ENCODE results near the gene TBX10.
"Not testable (repeated sequence)": the region's sequence is repeated elsewhere in the genome, so short reads cannot be mapped to it uniquely, and the experiment has no call there.

TBX10 gene

DNA sequence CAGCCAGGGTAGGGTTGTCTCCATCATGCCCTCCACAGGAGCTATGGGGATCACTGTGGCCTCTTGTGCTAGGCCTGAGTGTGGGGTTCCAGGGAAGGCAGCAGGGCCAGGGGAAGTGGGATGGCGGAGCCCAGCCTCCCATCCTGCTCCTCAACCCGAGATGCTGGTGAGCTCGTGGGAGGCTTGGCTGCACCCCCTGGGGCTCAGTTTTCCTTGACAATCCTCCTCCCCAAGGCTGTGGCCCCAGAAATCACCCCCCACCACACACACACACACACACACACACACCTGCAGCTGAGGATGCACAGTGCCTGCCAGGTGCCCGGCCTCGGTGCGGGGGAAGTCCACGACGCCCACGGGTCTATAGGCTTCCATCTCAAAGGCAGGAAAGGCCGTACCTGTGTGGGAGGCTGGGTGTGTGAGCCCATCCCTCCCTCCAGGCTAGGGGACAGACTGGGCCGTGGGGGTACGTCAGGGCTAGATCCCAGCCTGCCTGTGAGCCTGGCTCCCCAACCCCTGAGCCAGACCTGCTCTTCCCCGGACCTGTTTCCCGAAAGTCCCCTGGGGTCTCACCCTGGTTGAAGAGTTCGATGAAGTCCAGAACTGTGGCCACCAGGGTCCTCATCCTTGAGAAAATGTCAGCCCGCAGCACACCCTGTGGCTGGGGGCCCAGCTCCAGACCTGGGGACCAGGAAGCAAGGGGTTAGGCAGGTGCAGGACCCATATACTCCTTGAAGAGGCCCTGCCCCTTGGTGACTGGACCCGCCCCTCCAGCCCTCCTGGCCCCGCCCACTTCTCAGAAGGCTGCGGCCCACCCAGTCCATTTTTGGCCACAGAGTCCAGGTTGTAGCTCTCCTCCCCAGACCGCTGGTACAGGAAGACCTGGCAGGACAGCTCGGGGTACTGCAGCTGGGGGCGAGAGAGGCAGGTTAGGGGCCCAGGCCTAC, 5.2 kb upstream of the TBX10 start:
- DNase-seq = no peak

DNA sequence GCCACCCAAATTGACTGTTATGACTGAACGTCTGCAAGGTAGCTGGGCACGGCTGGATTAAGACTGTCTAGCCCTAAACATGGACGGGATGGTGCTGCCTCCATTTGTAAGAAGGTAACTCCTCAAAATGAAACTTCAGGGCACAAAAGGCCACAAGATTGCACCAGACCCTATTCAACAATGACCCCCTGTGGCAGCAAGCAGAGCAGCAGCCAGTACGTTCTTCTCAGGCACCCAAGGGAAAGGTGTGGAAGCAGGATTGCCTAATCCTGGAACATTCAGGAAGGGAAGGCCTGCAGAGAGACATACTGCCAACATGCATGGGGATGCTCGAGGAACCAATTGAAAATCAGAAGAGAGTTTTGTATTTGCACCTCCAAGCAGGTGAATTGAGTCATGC, 4.5 kb upstream of the TBX10 start:
- DNase-seq = no peak

DNA sequence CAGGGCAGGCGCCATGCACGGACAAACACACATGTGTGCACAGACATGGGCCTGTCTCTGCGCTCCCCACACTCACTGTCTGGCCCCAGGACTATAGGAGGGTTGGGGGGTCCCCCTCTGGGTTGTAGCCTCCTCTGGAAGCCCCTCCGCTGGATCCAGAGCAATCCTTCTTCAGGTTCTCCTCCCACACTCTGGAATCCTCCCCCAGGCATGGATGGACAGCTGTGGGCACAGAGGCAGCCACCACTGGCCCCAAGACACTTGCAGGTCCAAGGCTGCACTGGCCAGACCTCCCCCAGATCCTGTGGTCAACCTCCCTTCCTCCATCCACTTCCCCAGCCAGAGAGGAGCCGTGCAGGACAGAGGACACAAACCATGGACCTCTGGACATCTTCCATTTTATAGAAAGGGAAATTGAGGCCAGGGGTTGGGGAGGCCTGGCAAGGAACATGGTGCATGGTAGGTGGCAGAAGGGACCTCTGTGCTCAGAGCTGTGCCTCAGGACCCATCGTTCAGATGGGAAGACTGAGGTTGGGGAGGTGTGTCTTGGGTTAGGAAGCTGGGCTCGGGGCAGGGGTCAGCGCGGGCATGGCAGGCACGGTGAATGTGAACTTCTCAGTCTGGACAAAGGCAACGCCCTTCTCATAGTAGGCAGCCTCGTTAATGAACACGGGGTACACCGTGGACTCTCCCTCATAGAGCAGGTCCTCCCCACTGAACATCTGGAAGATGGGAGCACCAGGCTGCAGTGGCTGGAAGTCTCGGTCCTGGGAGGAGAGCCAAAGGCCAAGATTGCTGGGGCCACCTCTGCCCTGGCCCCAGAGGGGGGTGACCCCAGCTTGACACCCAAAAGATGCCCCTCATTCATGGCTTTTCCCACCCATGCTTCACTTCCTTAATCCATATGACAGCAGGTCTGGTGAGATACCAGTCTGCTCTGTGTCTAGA, 2.9 kb upstream of the TBX10 start:
- DNase-seq = no peak

DNA sequence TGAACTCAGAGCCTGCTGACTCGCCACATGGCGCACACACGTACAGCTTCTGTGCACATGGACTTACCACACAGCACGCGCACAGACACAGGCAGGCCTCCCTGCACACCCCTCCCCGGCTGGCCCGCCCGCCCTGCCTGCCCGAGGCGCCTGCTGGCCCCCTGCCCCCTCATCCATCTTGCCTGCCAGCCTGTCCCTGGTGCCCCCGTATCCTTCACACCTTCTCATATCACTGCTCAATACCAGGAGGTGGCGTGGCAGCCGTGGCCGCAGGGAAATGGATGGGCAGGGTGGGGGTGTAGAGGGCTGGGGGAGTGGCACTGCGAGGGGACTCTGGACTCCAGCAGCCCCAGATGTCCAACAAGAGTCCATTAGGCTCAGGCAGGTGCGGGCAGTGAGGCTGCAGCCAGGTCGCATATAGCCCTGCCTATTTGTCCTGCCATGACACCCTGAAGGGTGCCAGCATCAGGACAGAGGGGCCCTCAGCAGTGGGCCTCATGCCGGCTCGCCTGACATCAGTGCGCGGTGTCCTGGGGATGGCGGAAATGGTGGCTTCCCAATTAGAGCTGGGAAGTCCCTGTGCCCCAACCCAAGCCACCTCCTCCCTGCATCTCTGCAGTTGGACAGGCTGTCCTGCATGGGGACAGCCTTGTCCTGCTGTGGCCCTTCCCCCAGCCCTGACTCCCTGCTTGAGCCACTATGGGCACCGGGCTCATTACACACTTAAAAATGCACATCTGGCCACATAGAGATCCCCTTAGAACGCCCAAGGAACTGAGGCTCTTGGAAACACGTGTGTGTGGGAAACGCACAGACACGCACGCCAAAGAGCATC, 2.0 kb upstream of the TBX10 start:
- no peak for DNase-seq

DNA sequence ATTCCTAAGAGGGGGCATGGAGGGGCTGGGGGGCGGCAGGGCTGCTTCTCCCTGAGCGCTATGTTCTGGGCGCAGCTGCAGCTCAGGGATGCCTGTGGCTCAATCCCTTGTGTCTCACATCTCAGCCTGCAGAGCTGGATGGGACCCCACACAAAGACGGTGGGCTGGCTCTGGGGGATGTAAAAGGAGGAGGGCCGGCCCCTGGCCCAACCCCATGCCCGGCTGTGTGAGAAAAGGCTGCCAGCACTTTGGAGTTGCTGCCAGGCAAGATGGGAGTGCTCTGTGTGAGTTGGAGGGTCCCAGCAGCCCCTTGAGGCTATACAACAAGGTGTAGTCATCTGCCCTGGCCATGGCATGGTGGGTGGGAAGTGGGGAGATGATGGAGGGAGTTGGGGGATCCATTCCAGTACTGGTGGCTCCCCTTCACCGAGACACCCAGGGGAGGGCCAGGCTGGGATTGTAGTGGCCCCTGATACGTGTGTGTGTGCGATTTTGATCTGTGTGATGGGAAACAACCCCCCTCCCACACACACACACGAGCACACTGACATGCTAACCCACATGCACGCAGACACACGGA, 1.3 kb upstream of the TBX10 start:
- no peak for DNase-seq

DNA sequence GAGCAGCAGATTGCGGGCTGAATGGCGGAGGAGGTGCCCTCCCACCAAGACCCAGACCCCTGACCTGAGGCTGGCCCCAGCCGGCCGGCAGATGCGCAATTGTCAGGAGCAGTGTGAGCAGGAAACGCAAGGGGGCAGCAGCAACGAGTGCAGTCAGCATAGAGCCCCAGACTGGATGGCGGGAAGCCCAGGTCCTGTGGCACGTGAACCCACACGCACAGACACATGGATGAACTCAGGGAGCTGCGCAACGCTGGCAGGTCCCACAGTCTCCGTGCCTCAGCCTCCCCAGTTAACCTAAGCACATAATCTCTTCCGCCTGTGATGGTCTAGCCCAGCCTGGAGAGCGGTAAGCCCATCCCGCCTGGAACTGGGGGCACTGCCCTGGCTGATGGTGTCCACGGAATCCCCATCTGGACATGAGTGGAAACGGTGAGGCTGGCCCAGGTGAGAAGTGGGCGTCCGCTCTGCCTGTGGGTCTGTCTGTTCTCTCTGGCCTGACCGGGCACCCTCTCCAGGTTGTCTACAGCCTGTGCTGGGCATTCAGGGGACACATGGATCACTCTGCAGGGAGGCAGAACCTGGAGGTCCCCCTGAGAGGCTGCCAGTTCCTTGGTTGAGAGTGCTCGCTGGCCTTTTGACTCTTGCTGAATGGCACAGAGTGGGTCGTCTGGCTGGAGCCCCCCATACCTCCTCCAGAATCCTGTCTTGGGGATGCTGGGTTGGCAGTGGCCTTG, 626 bp upstream of the TBX10 start:
- DNase-seq = peak; percentile 58

DNA sequence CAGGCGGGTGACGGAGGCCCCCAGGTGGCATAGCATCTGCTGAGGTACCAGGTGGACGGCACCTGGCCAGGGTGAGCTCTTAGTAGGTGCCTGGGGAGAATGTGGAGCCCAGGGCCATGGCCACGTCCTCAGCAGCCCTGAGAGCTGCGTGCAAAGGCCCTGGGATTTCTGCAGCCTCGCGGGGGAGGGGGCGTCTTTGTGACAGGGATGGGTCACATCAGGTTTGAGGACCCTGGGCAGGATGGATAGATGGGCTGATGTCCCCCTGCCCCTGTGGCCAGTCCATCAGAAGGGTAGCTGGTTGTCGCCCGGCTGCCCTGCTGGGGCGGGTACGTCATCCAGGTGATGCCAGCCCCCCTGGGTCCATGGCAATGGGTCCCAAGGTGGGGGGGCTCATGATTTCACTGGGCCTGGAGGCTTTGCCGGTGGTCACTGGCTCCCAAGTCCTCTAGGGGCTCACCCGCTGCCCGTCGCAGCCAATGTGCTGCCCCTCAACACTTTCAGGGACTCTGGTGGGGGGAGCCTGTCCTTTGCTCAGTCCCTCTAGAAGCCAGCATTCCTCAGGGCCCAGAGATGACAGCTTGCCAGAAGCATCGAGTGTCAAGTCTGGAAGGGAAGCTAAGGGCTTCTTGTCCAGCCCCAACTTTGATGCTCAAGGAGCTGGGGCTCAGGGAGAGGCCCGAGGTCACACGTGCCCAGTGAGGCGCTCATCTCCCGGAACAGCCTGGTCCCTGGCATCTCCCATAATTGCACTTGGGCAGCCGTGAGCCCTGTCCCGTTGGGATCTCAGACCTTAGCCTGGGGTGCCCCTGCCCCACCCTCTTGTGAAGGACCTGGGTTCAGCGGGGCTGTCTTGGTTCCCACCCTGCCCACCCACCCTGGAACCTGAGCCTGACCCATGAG, 777 bp downstream of the TBX10 start:
- no peak for DNase-seq

DNA sequence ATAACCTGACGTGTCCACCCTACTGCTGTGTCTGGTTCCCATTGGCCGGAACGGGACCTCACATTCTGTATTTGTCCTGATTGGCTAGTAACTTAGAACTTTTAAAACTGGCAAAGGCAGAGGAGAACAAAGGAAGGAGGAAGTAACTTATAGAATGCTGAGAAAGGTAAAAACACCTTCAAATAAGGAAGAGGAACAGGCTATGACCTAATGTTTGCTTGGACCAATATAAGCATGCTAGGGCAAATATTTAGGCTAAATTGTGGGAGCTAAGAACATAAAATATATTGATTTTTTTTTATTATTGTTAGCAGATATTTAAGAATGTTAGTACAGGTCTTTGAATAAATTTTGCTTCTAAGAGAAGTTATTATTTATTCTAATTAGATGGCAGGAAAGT, 2.1 kb downstream of the TBX10 start:
- DNase-seq = not testable (repeated sequence)

DNA sequence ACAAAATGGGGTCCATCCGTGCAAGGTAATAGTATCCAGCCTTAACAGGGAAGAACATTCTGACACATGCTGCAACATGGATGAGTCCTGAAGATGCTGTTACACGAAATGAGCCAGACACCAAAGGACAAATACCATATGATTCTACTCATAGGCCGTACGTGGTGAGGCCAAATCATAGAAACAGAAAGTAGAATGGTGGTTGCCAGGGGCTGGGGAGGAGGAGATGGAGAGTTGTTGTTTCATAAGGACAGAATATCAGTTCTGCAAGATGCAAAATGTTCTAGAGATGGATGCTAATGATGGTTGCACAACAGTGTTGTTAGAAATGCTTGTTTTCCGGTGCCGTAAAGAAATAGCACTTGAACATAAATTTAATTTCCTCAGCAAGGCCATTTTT, 2.6 kb downstream of the TBX10 start:
- DNase-seq = no peak

DNA sequence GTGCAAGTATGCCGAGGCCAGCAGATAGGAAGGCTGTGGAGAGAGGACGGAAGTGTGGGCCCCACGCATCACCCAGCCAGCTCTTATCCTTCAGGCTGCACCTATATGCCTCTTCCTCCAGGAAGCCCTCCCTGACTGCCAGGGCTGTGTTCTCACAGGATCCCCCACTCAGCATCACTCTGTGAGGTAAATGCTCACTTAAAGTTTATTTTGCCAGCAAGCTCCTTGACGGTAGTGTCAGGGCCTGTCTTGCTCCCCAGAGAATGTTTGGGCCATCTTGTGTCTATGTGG, 4.4 kb downstream of the TBX10 start:
- no peak for DNase-seq

DNA sequence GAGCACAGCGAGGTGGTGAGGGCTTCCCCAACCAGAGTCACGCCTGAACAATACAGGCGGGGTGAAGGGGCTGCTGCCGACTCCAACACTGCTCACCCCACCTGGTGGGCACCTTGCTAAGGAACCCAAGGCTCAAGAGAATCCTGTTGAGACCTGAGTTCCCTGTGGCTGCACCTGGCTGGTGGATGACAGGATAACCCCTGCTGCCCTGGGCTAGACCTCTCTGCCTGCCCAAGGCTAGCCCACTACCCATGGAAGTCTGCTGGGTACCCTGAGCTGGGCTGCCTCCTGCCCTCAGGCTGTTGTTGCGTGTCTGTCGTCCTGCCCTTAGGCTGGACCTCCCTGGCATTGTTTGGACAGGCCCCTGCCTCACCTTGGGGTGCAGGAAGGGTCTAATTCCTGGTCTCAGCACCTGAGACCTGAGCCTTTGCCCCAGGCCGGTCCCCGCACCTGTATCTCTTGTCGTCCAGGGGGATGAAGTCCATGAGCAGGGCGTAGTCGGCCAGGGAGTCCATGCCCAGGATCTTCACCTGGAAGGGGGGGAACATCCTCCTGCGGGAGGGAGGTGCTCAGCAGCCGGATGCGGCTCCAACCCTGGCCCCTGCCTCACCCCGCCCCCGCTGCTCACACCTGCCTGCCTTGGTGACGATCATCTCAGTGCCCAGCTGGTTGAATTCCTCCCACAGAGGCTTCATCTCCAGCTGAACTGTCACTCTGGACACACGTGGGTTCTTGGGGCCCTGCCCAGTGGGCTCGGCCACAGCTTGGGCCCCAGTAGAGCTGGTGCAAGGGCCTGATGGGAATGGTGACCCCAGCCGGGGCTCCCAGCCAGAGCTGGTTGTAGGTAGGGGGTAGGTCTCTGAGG, 5.0 kb downstream of the TBX10 start:
- DNase-seq = no peak

DNA sequence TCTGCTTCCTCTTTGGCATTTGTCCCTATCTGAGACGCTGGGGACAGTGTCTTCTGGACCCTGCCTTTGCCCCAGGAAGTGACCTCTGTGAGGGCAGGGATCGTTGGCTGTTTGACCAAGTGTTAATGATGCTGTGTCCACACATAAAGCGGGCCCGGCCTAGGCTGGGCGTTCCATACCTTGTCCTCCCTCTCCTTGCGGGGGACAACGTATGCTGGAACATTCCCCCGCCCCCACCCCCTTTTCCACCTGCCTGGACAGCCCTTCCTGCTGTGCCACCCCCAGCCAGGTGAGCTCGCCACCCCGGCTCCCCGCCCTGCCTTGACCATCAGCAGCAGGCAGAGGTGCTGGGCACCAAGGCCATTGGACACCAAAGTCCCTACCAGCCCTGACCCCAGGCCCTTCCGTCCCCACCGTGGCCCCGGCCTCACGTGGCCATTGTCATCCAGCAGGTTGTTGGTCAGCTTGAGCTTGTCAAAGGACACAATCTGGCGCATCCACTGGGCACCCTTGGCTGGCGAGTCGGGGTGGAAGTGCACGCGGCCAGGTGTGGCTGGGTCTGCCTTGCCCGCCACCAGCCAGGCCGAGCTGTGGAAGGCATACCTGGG, 5.7 kb downstream of the TBX10 start:
- no peak for DNase-seq

DNA sequence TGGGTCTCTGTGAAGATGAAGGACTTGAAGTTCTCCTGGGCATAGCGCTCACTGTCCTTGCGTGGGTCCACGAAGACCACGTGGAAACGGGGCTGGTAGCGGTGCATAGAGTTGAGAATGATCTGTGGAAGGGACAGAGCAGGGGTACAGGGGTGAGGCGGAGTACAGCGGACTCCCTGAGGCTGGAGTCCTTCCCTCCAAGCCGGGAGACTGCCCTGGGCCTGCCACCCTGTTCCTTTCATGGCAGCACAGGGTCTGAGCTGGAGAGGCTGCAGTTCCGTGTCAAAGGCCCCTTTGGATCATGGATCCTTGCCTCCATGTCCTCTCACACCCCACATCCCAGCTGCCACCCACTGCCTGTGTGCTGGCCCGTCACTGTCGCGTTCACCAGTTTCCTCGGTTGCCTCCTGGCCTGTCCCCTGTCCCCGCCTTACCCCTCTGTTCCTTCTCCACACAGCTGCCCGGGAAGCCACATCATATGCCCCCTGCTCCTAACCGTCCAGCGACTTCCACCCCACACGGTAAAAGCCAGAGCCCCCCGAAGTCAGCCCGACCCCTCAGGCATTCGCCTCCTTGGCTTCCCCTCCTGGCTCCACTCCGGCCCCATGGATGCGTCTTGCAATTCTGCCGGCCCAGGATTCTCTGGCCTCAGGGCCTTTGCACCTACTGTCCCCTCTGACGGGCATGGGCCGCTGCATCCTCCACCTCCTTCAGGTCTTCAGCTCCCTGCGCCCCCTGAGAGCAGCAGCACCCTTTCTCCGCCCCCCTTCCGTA, 6.4 kb downstream of the TBX10 start:
- DNase-seq = no peak

DNA sequence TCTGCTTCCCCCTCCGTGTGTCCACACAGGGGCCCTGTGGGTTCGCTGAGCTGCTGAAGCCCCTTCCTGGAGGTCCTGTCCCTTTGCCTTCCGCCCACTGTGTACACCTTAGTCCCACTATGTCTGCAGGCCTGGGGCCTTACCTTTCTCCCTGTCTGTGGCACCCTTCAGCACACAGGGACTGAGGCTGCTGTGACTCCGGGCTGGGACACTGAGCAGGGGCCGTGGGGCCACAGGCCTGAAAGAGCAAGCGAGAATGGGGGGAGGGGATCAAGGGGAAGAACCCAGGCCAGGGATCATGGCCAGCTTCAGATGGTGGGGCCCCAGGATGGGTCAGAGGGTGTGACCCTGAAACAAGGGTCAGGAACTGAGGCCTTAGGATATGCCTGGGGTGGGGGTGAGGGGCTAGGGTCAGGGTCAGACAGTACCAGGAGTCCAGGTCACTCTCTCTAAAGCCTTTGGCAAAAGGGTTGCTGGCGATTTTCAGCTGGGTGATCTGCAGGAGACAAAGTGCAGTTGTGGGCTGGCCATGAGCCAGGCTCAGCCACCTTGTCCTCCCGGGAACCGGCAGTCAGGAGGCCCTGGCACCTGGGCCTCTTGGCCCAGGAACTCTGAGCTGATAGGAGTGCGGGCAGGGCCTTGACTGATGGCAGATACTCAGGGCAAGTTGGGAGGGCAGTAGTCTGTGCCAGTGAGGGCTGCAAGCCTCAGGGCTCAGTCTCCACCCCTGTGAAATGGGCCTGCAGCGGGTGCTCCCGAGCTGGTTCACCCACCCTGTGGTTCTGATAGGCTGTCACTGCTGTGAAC, 7.2 kb downstream of the TBX10 start:
- no peak for DNase-seq

DNA sequence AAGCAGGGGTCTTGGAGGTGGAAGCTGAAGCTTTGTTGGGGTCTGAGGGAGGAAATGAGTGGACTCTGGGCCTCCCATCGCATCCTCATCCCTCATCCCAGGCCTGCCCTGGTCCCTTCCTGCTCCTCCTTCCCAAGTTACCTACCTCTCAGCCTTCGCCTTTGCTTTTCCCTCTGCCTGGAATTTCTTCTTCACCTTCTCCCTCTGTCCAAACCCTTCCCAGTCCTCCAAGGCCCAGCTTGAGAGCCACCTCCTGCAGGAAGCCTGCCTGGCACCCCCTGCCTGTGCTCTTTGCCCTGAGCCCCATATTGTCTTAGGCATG, 7.7 kb downstream of the TBX10 start:
- DNase-seq = no peak

DNA sequence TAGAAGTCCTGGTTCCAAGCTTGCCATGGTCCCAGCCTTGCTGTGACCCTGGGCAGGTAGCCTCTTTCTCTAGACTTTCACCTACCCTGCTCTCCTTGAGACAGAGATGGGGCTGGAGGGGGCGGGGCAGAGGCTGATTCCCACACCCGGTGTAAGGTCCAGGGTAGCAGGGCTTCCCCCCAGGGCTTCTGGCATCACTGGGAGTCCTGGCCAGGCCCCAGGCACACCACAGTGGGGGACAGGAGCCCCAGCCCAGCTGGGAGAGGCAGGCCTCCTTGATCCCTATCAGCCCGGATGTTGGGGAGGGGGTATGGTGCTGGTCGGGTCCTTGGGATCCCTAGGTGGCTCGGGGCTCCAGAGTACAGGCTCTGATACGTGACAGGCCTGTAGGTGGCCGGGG, 8.2 kb downstream of the TBX10 start:
- DNase-seq = no peak

DNA sequence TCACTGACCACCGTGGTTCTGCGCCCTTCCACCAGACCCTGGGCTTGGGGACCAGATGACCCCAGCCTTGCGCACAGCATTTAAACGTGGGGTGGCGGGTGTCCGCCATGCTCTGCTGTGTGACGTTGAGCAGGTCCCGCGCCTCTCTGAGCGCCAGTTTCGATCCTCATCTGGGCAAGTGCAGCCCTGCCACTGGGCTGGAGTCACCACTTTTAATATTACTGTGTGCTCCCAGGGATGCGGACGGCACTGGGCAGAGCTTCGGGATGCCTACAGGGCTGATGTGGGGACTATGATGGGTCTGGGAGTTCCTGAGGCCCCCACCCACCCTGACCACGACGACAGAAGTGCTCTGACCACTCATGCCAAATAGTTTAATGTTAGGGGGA, 8.6 kb downstream of the TBX10 start:
- DNase-seq = no peak

All from activated T-cell treated with anti-CD3 and anti-CD28 coated beads, Interleukin-2, amount 50 U/mL, for 1 hour (primary cell).